Adrenal gland (tissue), 12 donors: ENCODE results near the gene IFNL4. TPM values are rescaled to one million over a fixed set of nuclear protein-coding genes. Genes with fewer than 3 reads are reported as not detected.

Source experiments
- DNase-seq, 7 donors: peaks; one replicate each; pipeline ENCODE4 v3.0.0-alpha.2; 2019 to 2020
- H3K27ac ChIP-seq, 5 donors: fragments of 200-600 bp; sonication (generic) in 4 of 5; 1 replicate in 3 of 5; 2 replicates in 2 of 5; pipeline versions ENCODE4 v1.5.1 to v1.8.0; 2016 to 2020; ENCODE audit warnings: mild to moderate bottlenecking in 1 of 5
- H3K27me3 ChIP-seq: fragments of 200-600 bp; 2 replicates; pipeline ENCODE4 v1.8.0; 2021
- H3K36me3 ChIP-seq, 2 donors: fragments of 200-600 bp; replicated peaks in 1 of 2; 1 replicate in 1 of 2; 2 replicates in 1 of 2; pipeline versions ENCODE4 v1.5.1 to v1.8.0; 2018 to 2022
- H3K4me1 ChIP-seq, 2 donors: fragments of 200-600 bp; replicated peaks in 1 of 2; 1 replicate in 1 of 2; 2 replicates in 1 of 2; pipeline versions ENCODE4 v1.5.1 to v1.8.0; 2018 to 2021
- H3K4me3 ChIP-seq, 4 donors: fragments of 200-600 bp; sonication (generic) in 3 of 4; one replicate each; pipeline ENCODE4 v1.5.1; 2016 to 2018
- H3K9me3 ChIP-seq, 3 donors: fragments of 200-600 bp; sonication (generic) in 1 of 3; replicated peaks in 1 of 3; 1 replicate in 2 of 3; 2 replicates in 1 of 3; pipeline versions ENCODE4 v1.5.1 to v1.8.0; 2016 to 2021
- CTCF ChIP-seq, 6 experiments: fragments of 450-650 bp in 4 of 6; fragments of 200-600 bp in 2 of 6; sonication (generic) in 1 of 6; IDR thresholded peaks; 1 replicate in 5 of 6; 2 replicates in 1 of 6; pipeline versions ENCODE4 v1.5.1 to v1.8.0; 2016 to 2021; ENCODE audit warnings: antibody characterized with exemption in 6 of 6, mild to moderate bottlenecking in 2 of 6, moderate library complexity in 1 of 6
- POLR2A ChIP-seq, 2 donors: fragments of 450-650 bp; IDR thresholded peaks; one replicate each; pipeline ENCODE4 v1.6.1; 2017; ENCODE audit warnings: antibody characterized with exemption in 2 of 2, mild to moderate bottlenecking in 2 of 2, moderate library complexity in 1 of 2
- WGBS, 4 donors: extraction: QIAGEN DNeasy Blood & Tissue Kit in 2 of 4; methylation state at CpG; one replicate each; pipeline versions ENCODE4 v1.1.5 to v1.1.7; 2013 to 2017; 5-methylcytosine and 5-hydroxymethylcytosine counted together
- intact Hi-C, 2 donors: fragments of 100-400 bp; cut with DNase I; formaldehyde crosslinking; loops; one replicate each; pipeline versions ENCODE4 v1.14.1 to v1.15.0; 2022 to 2023
- polyA plus RNA-seq, 3 donors: library from polyadenylated mRNA; stranded (reverse); fragments of 200-250 nt in 2 of 3; fragments of 350-450 nt in 1 of 3; fragmentation: Illumina TruSeq in 1 of 3; extraction: RNeasy Lipid Tissue Mini Kit (QIAGEN cat#74804) in 1 of 3; gene quantifications; one replicate each; pipeline ENCODE4 v1.2.3, GENCODE V29; 2013 to 2014
- total RNA-seq, 9 donors: library from RNA; depleted of rRNA in 4 of 9; stranded (reverse); fragments of >200 nt in 4 of 9; fragments of 120-200 nt in 1 of 9; fragmentation: NEBNext Ultra II Directional in 1 of 9; extraction: Animal tissue kit (Norgen Biotek cat#: 25700) in 1 of 9; gene quantifications; one replicate each; pipeline versions ENCODE4 v1.1.0 to v1.2.4, GENCODE V29; 2013 to 2023
- donor health status: healthy with polysubstance abuse.
- donor health status: Bipolar disorder and iron deficiency.
- donor health status: DM: yes; HTN: yes; CAD: no.
- donor health status: DM: no; HTN: no; CAD: no.
- donor health status: DM: no; HTN: no; CAD: no.
- donor health status: DM: yes; HTN: yes; CAD: no.

Gene IFNL4
- total and polyA plus RNA-seq, 12 donors: not detected

GRCh38 chr19:39206122-39206521, 42.5 kb downstream of the IFNL4 start:
- DNase-seq: no peak
- Histone ChIP-seq H3K9me3 (no peaks in the 10 kb centered on the region), H3K27me3 (peaks cover 5% of the 10 kb centered on the region), H3K27ac (no peak overlapping the region), H3K4me1 (no peaks in the 10 kb centered on the region), H3K4me3 (no peak overlapping the region), H3K36me3 (no peaks in the 10 kb centered on the region)
- TF ChIP-seq POLR2A (IDR thresholded peaks at IDR 0.05) (no peak), CTCF (IDR thresholded peaks at IDR 0.05) (no peak)
- intact Hi-C loops: loop anchor here in 1 of 2 donors (10.0 kb wide), 1 partner anchor 119 kb away; the partner anchor contains the start of gene LRFN1
- 68 to 73% (median 70%) methylated on average over 6 of the region's 6 CpGs for WGBS, 4 donors

- peaks cover 5% of the 10 kb centered on the region for H3K27me3 ChIP-seq
- 85 to 93% (median 89%) methylated on average over 3 of the region's 3 CpGs for WGBS, 4 donors
- H3K4me3 ChIP-seq: no peak overlapping the region
- no peaks in the 10 kb centered on the region for H3K9me3 ChIP-seq
- no peaks in the 10 kb centered on the region for H3K36me3 ChIP-seq
- intact Hi-C loops: loop anchor here in 1 of 2 donors (10.0 kb wide), 1 partner anchor 119 kb away; the partner anchor contains the start of gene LRFN1
- no peak overlapping the region for H3K27ac ChIP-seq
- no peak for DNase-seq
- no peak for TF ChIP-seq CTCF (IDR thresholded peaks at IDR 0.05)
- no peak for TF ChIP-seq POLR2A (IDR thresholded peaks at IDR 0.05)
- H3K4me1 ChIP-seq: no peaks in the 10 kb centered on the region
These were observed 43.2 kb downstream of the IFNL4 start for GRCh38 chr19:39205449-39205764.

GRCh38 chr19:39203372-39204341, 45.0 kb downstream of the IFNL4 start, which contains the start of gene SYCN:
Gene SYCN, minus strand, starts transcription at chr19:39204263. Its CDS starts 9 bp downstream, at chr19:39204254.
- no peak within 1 kb of the TSS for H3K4me3 ChIP-seq
- H3K4me1 ChIP-seq: no peaks in the 10 kb centered on the region
- H3K27ac ChIP-seq: no peak within 1 kb of the TSS
- intact Hi-C loops: loop anchor here in 1 of 2 donors (10.0 kb wide), 1 partner anchor 121 kb away; the partner anchor contains the start of gene LRFN1
- H3K36me3 ChIP-seq: no peaks in the 10 kb centered on the region
- no peak for DNase-seq
- no peaks in the 10 kb centered on the region for H3K9me3 ChIP-seq
- peaks cover 6% of the 10 kb centered on the region for H3K27me3 ChIP-seq
- no peak for TF ChIP-seq POLR2A (IDR thresholded peaks at IDR 0.05)
- TF ChIP-seq CTCF (IDR thresholded peaks at IDR 0.05): no peak
- 48 to 80% (median 58%) methylated on average over 16 to 57 of the region's 57 CpGs for WGBS, 4 donors

GRCh38 chr19:39202998-39203355, 45.7 kb downstream of the IFNL4 start:
- Histone ChIP-seq H3K4me1 (no peaks in the 10 kb centered on the region), H3K27ac (no peak overlapping the region), H3K4me3 (no peak overlapping the region), H3K27me3 (peaks cover 13% of the 10 kb centered on the region), H3K9me3 (no peaks in the 10 kb centered on the region), H3K36me3 (no peaks in the 10 kb centered on the region)
- WGBS, 4 donors: 88 to 100% (median 100%) methylated on average over 1 of the region's 1 CpG; no CpG with 5 or more reads in 1 of the 4 donors
- DNase-seq: no peak
- TF ChIP-seq POLR2A (IDR thresholded peaks at IDR 0.05): no peak
- TF ChIP-seq CTCF (IDR thresholded peaks at IDR 0.05): no peak
- intact Hi-C loops: loop anchor here in 1 of 2 donors (10.0 kb wide), 1 partner anchor 122 kb away; the partner anchor contains the start of gene LRFN1
